ENCODE results near the gene RALGPS2. TPM values are rescaled to one million over a fixed set of nuclear protein-coding genes. Genes with fewer than 3 reads are reported as not detected.

The RALGPS2 gene
- total and polyA plus RNA-seq, 2 of the 8 experiments (the other 6 are each of a cell fraction or from before 2014, with no cell fraction given), result 6.7 to 38.0 TPM

DNA sequence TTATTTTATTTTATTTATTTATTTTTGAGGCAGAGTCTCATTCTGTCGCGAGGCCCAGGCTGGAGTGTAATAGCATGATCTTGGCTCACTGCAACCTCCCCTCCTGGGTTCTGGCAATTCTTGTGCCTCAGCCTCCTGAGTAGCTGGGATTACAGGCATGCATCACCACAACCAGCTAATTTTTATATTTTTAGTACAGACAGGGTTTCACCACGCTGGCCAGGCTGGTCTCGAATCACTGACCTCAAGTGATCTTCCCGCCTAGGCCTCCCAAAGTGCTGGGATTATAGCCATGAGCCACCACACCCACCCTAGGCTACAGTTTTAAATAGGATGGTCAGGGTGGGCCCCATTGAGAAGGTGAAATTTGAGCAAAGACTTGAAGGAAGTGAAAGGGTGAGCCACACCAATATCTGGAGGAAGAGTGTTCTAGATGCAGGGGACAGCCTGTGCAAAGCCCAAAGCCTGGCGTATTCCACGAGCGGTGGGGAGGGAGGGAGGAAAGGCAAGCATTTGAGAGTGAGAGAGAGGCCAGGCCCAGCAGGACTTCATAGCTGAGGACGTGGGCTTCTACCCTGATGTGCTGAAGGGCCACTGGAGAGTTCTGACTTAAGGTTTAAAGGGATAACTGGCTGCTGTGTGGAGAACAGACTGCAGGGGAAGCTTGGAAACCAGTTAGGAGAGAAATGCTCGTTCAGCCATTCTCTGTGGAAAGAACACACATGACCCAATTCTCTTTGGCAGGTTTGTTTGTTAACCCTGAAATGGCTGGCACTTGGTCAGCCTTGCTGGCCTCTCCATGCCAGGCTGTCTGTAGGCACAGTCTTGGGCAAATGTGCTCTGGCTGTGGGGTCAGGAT lies 238.0 kb downstream of the RALGPS2 start (continued):
- TF ChIP-seq MAFK (IDR thresholded peaks at IDR 0.05; ENCODE audit: low read depth, low read length) (no peak), CREB1 (IDR thresholded peaks at IDR 0.05) (no peak), POLR2A (IDR thresholded peaks at IDR 0.05; ENCODE audit: control extremely low read depth in 1 of 2, low read depth in 2 of 2, low read length in 2 of 2) (no peak), TBP (IDR thresholded peaks at IDR 0.05; ENCODE audit: low read depth, low read length) (no peak), CHD2 (IDR thresholded peaks at IDR 0.05; ENCODE audit: low read length) (no peak)
- TF ChIP-seq, protein P1, sequence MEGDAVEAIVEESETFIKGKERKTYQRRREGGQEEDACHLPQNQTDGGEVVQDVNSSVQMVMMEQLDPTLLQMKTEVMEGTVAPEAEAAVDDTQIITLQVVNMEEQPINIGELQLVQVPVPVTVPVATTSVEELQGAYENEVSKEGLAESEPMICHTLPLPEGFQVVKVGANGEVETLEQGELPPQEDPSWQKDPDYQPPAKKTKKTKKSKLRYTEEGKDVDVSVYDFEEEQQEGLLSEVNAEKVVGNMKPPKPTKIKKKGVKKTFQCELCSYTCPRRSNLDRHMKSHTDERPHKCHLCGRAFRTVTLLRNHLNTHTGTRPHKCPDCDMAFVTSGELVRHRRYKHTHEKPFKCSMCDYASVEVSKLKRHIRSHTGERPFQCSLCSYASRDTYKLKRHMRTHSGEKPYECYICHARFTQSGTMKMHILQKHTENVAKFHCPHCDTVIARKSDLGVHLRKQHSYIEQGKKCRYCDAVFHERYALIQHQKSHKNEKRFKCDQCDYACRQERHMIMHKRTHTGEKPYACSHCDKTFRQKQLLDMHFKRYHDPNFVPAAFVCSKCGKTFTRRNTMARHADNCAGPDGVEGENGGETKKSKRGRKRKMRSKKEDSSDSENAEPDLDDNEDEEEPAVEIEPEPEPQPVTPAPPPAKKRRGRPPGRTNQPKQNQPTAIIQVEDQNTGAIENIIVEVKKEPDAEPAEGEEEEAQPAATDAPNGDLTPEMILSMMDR (IDR thresholded peaks at IDR 0.05; ENCODE audit: control extremely low read depth in 1 of 3, insufficient read depth in 1 of 3, low read depth in 1 of 3, low read length in 3 of 3), result no peak
